HG03342 (cell line): Measurements from ENCODE around the gene CTNNA3.

ENCODE experiments used
- ATAC-seq: cut with Tn5 transposase; IDR thresholded peaks from one replicate; pipeline ENCODE4 v1.9.1; 2021; ENCODE audit warnings: mild to moderate bottlenecking, moderate library complexity; ENCODE audit not compliant: unreplicated experiment

Gene CTNNA3

DNA sequence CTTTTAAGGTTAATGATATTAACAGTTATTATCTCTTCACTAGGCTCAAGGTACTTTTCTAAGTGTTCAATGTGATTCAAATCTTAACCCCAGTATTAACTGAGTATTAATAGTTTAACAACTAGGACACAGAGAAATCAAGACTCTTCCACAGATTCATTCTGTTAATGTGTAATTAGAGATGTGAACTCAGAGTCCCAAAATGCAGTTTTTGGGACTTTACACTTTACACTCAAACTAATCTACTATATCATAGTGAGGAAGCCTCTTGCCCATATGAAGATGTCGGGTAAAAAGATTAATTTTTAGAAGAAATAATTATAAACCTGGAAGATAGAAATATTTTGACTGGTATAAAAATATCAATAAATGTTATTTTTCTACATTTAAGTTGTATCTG lies 1414.7 kb downstream of the CTNNA3 start:
- ATAC-seq: no peak

DNA sequence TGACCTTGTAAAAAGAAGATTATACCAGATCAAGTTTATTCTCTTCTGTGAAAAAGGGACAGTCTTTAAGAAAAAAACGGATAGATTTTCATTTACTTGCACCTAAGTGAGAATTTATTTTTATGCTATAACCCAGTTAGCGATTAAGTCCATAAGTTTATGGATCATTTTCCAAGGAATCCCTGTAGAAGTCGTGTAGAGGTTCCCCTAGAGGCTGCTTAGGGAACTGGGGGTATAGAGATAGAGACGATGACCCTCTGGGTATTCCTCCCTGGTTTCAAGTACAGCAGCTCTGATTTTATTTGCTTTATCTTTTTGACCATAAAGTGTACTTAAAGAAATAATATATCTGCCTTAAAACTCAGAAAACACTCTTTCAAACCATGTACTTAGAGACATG lies 1418.5 kb downstream of the CTNNA3 start:
- ATAC-seq: no peak

DNA sequence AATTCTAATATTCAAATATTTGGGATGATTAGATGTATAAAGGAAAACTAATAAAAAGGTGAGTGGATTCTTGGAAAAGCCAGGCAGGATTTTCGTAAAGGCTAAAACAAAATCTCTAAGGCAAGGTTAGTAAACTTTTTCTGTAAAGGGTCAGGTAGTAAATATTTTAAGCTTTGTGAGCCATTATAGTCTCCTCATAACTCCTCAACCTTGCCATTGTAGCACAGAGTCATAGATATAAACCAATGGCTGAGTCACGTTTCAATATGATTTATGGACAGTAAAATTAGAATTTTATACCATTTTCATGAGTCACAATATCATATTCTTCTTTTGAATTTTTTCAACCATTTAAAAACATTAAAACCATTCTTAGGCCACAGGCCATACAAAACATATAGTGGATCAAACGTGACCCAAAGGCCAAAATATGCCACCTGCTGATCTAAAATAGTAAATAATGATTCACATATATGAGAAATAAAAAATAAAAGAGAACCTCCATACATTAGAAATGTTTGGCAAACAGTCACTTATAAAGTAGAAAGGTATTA lies 1422.0 kb downstream of the CTNNA3 start:
- ATAC-seq: no peak

DNA sequence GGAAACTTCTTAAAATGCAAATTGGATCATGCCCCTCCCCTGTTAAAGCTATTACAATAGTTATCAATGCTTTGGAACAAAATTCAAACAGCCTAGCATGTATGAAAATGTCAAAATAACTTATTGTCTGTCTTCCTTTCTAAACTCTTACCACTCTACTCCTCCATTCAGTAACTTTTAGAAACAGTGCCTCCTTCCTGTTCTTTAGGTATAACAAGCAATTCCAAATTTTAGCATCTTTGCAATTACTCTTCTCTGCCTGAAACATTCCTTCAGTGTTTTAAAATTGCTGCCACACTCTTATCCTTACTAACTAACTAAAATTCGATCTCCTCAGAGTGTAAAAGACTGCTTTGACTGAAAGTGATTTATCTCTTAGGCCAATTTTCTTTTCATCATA lies 1430.6 kb downstream of the CTNNA3 start:
- ATAC-seq: no peak

DNA sequence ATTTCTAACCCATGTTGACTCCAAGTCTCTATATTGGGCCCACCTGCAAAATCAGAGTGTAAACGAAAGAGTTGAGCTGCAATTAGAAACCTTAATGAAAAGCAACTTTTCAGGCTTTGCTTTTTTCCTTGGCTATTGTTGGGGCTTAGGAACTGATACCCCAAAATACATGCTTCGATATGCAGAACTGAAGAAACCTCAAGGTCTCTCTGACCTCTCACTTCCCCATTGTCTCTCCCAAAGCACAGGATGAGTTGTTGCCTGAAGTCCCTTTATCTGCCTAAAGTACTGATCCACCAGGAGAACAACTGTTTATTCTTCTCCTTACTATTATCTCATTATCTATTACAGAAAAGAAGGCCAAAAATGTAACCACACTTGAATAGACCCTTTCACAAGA lies 1436.2 kb downstream of the CTNNA3 start:
- ATAC-seq: no peak

DNA sequence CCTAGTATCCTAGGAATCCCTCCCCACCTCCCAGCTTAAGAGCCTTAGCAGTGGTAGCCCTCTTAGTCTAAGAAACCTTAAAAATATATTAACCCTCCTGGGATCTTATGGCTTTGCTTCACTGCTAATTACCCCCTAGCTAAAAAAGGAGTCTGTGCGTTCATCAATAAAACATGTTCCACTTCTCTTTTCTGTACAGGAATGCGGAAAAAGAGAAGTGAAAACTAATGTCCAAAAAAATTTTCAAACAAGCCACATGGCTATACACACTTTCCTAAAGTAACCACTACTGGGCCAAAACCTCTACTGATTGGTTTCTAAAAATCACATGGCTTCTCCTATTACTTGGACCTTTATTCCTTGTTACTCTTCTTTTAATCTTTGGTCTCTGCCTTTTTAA lies 1437.3 kb downstream of the CTNNA3 start:
- ATAC-seq: no peak

DNA sequence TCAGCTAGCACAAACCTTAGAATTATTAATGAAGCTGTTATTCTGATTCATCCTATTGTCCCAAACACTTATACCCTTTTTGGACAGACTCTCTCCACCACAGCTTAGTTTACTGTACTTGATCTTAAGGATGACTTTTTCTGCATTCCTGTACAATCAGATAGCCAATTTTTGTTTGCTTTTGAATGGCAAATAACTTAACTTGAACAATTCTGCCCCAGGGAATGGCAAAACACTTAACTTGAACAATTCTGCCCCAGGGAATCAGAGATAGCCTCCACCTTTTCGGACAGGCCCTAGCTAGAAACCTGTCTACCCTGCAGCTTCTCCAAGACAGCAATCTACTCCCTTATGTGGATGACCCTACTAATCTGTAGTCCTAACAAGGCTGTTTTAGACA lies 1438.2 kb downstream of the CTNNA3 start:
- no peak for ATAC-seq

DNA sequence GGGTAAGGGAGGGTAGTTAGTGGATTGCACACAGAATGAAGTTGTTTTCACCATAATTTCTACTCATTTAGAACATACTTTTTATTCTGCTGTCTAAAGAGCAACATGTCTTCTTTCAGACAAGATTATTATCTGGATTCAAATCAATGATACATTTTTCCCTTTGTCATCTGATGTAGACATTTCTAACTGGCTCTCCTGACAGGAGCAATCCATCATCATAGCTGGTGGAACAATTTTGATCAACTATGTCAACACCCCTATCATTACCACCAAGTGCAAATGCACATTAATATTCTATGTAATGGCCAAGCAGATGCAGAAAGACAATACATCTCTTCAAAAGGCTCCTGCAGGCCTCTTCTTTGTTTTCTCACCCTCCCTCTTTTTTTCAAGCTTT lies 1443.0 kb downstream of the CTNNA3 start:
- ATAC-seq: no peak

DNA sequence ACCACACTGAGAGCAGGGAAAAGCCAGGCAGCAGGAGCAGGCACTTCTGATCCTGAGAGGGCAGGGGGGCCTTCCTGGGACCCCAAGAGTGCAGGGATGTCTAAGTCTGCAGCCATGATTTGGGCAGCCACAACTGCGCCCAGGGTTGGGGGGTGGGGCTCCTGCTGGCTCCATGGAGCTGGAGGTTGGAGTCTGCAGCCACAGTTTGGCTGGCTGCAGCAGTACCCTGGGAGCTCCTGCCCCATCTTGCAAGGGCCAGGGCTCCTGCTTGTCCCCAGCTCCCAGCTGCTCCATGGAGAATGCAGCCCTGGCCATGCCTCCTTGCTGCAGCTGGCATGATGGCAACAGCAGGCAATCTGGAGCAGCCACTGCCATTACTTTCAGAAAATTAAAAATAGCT lies 1449.8 kb downstream of the CTNNA3 start:
- ATAC-seq: no peak

DNA sequence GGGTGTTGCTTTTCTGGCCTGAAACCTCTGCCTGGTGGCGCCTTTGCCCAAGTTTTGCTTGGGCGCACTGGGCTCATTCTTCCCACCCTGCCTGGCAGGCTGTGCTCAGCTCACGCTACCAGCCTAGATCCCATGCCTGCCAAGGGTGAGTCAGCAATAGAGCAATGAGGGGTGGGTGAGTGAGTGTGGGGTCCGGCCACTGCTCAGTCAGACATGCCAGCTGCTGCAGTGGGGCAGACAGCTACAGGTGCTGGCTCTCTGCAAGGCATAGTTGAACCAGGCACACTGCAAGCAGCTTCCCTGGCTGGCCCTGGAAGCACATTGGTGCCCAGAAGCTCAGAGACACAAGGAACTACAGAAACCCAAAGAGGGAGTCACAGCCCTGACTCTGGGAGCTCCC lies 1451.0 kb downstream of the CTNNA3 start:
- ATAC-seq: no peak

DNA sequence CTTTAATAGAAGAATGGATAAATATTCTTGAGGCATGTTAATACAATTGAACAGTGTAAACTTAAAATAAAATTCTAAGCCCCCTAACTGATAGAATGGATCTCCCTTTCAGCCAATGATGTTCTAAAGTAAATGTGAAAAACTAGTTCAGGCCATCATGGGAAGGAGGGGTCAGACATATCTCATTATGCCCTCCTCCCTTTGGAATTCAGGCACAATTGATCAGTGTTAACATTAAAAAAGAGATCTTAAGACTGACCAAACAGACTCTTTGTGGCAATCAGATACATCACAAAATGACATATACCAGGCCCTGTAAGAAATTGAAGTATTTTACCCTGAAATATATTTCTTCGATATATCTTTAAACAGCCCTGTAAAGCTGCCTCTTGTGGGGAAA lies 1453.1 kb downstream of the CTNNA3 start:
- no peak for ATAC-seq

DNA sequence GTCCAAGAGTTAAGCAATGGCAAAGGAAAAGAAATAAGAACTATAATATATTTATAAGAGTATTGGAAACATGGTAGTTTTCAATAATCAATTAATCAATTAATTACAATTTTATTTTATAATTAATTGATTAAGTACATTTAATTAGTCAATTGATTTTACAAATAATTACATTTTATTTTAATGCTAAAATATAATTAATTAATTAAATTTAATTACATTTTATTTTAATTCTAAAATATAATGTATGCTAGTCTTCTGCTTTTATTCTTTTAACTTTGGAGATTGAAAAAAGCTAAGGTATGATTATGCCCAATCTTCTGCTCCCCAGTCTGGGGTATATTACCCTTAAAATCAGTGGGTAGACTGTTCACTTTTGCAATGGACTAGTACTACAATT lies 1456.9 kb downstream of the CTNNA3 start:
- no peak for ATAC-seq

DNA sequence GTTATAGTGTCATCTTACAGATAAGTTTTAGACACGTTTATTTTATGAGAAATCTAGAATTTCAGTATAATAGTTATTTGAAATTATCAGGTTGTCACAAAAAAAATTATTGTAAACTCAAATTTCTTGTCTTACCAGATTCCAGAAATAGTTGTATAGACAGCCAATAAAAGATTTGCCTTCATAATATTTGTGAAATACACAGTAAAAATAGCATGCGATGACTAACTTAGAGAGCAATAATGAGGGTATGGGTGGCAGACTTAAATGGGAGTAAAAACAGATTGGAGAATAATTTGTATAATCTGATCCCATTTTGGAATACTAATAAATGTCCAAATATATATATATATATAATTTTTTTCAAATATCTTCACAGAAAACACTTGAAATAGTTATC lies 1457.7 kb downstream of the CTNNA3 start:
- no peak for ATAC-seq

DNA sequence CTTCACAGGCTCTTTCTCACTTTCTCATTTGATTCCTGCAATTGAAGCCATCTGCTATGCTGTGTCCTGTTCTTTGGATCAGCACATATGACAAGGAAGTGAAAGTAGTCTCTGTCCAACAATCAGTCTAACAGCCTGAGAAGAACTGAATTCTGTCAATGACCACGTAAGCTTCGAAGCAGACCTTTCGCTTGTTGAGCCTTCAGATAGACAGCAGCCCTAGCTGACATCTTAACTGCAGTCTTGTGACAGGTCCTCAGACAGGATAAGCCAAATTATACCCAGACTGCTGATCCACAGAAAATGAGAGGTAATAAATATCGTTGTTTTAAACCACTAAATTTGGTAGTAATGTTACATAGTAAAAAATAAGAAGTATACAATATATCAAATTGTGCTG lies 1461.1 kb downstream of the CTNNA3 start:
- no peak for ATAC-seq

DNA sequence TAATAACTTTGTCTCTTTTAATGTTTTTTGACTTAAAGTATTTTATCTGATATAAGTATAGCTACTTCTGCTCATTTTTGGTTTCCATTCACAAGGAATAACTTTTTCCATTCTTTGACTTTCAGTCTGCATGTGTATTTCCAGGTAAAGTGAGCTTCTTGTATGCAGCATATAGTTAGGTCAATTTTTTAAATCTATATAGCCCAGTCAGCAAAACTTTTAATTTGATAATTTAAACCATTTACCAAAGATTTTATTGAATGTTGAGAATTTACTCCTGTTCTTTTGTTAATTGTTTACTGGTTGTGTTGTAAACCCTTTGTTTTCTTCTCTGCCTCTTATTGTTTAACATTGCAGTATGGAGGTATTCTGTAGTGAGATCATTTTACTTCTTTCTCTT lies 1467.1 kb downstream of the CTNNA3 start:
- ATAC-seq: no peak

DNA sequence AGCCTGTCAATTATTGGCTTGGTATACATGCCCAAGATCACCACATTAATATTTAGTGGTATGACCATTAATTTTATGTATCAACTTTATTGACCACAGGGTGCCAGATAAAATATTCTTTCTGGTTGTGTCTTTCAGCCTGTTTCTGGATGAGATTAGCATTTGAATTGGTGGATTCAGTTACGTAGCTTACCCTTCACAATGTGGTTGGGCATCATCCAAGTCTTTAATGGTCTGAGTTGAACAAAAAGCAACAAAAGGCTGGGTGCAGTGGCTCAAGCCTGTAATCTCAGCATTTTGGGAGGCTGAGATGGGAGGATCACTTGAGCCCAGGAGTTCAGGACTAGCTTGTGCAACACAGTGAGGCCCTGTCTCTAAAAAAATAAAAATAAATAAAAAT lies 1472.3 kb downstream of the CTNNA3 start:
- ATAC-seq: no peak

DNA sequence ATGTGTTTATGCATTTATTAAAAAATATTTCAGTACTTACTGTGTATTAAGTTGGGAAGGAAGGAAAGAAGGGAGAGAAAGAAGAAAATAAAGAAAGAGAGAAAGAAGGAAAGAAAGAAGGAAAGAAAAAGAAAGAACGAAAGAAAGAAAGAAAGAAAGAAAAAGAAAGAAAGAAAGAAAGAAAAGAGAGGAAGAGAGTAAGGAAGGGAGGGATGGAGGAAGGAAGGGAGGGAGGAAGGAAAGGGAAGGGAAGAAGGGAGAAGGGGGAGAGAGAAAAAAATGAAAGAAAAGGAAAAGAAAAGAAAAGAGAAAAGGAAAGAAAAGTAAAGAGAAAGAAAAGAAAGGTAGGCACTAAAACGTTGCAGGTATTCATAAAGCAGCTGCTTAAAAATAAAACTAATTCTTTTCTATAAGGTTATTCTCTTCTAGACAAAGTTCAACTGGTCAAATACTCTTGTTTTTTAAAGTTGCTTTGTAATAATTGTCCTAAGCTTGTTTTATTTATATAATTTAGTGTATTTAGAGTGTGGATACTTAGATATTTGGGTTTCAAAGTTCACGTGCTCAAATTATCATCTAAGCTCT lies 1473.4 kb downstream of the CTNNA3 start:
- no peak for ATAC-seq

DNA sequence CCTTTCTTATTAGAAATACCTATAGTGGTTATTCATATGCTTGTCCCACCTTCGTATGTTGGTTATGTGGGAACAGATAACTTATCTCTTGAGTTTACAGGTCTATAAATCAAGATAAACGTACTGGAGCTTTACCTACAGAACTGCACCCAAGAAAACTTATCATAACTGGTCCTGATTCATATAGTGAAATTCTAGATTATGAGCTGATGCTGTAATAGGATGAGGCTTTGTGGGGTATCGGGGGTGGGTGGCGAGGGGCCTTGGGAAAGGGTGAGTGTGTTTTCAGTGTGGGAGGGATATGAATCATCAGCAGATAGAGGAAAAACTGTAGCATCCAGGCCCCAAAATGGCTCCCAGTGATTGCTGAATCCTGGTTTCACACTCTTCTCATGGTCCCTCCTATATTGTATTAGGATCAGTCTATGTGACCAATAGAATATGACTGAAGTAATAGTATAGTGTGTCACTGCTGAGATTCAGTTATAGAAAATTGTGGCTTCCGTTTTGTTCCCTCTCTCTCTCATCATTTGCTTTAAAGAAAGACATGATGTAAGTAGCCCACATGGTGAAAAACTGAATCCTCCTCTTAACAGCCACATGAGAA lies 1476.9 kb downstream of the CTNNA3 start:
- no peak for ATAC-seq

DNA sequence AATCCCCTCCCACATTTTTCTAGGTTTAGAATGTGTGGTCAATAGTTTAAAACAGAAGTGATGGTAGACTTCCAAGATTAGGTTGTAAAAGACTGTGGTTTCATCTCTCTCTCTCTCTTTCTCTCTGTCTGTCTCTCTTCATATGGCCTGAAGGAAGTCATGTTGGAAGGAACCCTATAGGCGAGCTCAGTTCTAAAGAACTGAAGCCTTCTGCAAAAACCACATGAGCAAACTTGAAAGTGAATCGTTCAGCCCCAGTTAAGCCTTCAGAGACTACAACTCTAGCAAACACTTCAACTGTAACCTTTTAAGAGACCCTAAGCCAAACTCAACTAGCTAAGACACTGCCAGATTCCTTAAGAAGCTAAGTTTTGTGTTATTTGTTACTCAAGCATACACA lies 1477.7 kb downstream of the CTNNA3 start:
- ATAC-seq: no peak

DNA sequence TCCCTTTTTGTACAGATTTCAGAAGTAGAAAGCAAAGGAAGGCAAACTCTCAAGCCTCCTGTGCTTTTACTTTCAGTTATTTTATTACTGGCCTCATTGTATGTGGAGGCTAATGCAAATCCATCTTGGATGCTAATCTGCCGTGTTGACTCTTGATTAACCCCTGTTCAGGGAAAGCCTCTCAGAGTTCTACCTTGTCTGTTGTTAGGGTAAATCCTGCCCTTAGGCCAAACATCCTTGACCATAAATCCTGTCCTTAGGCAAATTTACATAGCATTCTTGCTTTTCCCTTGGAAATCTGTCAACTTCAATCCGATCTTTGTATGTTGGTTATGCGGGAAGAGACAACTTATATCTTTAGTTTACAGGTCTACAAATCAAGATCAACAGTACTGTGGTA lies 1480.1 kb downstream of the CTNNA3 start:
- ATAC-seq: no peak

DNA sequence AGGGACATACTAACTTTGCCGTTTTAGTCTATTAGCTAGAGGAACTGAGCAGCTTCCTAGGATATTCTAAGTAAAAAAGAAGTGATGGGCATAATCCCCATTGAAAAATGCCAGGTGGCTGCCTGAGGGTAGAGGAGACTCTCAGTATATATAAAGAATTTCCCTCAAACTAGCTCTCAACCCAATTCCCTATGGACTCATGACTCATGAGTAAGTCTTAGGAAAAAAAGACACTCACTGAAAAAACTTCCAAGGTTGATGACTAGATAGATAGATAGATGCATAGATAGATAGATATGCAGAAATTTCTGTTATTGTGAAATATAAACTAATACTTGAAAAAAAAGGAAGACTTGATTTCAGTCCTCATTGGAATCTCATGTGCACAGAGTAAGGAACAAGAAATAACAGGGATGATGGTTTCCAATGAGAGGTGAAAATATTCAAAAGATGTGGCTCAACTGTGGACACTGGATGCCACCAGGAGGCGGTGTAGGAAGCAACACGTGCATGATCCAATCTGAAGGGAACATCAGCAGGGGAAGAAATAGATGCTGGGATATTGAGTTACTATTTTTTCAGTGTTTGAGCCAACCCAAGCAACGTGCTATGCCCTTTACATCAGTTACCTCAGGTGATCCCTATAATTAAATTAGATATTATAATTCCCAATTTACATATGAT lies 1481.1 kb downstream of the CTNNA3 start:
- ATAC-seq: no peak

DNA sequence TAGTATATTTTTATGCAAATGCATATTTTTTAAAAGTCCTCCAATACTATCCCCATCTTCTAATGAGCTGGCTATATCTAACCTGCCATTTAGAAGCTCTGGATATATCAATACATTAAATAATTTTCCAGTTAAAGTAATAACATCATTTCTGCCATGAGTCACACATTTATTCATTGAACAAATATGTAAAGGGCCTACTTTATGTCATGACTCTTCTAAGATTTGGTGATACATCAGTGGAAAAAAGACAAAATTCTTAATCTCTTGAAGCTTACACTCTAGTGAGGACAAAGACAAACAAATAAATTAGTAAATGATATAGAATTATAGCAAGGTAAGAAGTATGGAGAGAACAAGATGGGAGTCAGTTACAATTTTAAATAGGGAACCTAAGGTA lies 1487.0 kb downstream of the CTNNA3 start:
- ATAC-seq: no peak
